NCI-H510A (cell line): Measurements from ENCODE around the gene MYPN.
A peak's percentile ranks its signal among the peaks of the same experiment; 100 is the strongest.
"Not testable (repeated sequence)": the region's sequence is repeated elsewhere in the genome, so short reads cannot be mapped to it uniquely, and the experiment has no call there.

Experiments used
- DNase-seq: peaks from one replicate; lab custom pipeline; 2025; lab: John Stamatoyannopoulos, UW

MYPN gene

DNA sequence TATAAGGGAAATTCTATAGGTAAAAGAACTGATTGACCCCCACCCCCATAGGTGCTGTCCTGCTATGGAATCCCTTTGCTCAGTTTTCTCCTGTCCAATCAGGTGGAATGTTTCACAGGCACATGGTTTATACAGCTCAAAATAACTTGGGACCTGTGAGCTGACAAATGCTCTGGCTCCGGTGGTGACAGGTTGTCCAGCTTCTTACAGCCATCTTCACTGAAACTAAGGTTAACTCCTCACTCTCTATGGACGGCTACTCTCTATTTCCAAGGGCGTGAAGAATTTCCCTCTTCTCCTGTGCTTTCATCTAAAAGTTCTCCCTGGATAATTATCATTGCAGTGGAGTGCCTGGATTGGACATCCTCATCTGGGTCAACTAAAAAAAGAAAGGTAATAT lies at the start of gene MYPN:
TSS of gene MYPN (plus strand) at position 158 of the 400 bp plus-strand sequence. CDS start 11,951 bp downstream, outside the sequence.
- no peak for DNase-seq

GRCh38 chr10:68067029-68067428 lies 42.3 kb upstream of the MYPN start:
- no peak for DNase-seq

DNA sequence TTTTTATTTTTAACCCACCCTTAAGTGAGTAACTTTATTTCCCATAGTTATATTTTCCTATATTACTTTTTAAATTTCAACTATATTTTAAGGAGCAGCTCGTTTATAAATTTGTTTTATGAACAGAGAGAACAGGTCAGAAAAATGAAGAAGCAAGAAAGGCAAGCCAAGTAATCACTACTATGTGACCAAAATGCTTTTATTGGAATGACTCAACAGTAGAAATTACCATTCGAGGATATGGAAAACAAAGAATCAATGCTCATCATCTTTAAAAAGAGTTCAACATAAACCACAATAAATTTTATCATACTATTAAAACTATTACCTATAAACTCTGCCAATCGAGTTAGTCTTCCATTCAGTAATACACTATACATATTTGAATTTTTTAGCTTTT lies 41.8 kb upstream of the MYPN start:
- DNase-seq: no peak

GRCh38 chr10:68073631-68074030 lies 35.7 kb upstream of the MYPN start:
- no peak for DNase-seq

GRCh38 chr10:68074031-68074774 lies 35.1 kb upstream of the MYPN start:
- no peak for DNase-seq

DNA sequence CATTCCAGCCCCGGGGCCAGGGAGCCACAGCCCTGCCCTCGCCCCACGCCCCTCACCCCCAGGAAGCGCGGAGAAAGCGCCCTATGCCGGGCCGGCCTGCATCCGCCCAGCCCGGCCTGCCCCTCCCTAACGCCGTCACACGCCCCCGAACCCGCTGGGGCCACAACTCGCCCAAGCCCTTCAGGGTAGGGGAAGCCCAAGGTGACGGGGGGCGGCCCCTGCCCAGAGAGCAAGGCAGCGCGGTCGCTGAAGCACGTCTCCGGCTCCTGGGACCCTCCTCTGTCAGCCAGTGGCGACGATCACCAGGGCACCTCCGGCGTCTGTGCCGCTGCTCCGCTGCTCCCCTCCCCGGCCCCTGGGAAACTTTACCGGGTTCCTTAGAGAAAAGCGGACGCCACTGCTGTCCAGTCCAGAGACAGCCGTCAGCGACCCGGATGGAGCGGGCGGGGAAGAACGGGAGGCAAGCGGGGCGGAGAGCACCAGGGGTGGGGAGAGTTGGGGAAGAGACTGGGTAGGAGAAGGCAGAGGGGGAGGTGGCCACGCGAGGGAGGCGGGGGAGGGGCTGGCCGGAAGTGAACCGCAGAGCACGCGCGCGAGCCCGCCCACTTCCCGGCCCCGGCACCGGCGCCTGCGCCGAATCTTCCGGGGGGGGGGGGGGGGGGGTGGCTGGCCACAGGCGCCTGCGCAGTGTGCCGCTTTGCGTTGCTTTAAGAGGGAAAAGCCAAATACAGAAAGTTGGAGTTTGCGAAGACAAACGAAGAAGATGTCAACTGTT lies 34.3 kb upstream of the MYPN start, which contains the start of gene HERC4:
TSS of gene HERC4 (minus strand) at position 509 of the 775 bp plus-strand sequence. CDS start 2,175 bp downstream, outside the sequence.
- peak; percentile 86 for DNase-seq

DNA sequence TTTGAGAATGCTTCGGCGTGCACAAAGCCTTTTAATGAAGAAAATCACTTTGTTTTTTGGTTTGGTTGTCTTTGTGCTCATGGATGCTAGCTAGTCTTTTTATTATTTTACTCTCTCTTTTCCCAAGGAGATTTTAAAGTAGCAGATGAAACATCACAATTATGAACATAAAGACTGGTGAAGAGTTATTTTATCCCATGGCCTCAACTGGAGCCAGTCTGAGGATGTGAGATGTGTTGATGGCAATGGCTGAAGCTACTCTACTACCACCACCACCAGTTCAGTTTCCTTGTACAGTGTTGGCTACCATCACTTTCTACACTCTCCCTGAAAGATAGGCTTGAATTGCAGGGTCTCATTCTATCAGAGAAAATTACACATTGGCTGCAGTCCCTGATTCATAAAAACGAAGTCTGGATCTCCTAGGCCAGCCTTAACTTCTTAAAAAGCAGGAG lies 33.7 kb upstream of the MYPN start:
- DNase-seq: no peak

DNA sequence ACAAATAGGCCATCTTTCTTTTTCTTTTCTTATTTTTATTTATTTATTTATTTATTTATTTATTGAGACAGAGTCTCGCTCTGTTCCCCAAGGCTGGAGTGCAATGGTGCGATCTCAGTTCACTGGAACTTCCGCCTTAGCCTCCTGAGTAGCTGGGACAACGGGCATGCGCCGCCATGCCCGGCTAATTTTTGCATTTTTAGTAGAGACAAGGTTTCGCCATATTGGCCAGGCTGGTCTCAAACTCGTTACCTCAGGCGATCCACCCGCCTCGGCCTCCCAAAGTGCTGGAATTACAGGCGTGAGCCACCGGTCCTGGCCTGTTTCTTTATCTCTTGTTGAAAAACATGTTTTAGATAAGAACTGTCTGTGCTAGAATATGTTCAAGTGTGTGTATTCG lies 33.2 kb upstream of the MYPN start:
- DNase-seq: not testable (repeated sequence)

DNA sequence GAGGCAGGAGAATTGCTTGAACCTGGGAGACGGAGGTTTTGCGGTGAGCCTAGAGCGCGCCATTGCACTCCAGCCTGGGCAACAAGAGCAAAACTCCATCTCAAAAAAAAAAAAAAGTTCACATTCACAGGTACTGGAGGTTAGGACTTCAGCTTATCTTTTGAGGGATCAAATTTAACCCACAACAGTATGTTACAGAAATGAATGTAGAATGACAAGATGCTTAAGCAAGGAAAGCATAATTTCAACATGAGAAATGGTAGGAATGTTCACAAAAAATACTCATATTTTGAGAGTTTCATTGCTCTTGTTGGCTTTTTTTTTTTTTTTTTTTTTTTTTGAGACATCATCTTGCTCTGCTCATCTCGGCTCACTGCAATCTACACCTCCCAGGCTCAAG lies 32.3 kb upstream of the MYPN start:
- no peak for DNase-seq

DNA sequence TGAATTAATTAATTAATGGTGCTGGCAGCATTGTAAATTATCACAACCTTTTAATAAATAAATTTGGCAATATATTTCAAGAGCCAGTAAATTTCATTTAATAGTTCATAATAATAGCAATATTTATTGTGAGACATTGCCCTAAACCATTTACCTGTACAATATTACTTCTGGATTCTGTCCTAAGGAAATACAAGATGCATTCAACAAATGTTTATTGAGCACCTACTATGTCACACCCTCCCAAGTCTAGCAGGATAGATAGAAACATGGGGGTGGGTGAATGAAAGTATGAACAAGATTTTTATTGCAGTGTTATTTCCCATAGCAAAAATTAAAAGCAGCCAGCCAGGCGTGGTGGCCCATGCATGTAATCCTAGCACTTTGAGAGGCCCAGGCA lies 29.9 kb upstream of the MYPN start:
- DNase-seq: no peak

- no peak for DNase-seq
Measured at GRCh38 chr10:68080853-68081431, 28.3 kb upstream of the MYPN start.

GRCh38 chr10:68081916-68082315 lies 27.4 kb upstream of the MYPN start:
- no peak for DNase-seq

GRCh38 chr10:68082872-68083271 lies 26.4 kb upstream of the MYPN start:
- DNase-seq: no peak

DNA sequence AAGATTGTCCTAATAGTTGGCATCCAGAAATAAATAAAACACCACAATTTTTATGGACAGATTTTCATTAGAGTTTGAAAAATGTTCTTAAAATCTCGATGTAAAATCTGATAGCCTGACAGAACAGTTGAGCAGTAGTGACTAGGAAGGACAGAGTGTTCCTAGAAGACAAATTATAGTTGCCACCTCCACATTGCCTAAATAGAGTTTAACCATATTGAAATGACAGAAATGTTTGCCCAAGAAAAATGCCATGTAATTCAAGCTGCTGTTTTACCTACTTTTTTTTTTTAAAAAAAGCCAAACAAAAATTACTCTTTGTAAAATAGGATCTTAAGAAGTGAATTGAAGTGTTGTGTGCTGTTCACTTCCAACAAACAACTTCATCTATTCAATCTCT lies 25.3 kb upstream of the MYPN start:
- no peak for DNase-seq

DNA sequence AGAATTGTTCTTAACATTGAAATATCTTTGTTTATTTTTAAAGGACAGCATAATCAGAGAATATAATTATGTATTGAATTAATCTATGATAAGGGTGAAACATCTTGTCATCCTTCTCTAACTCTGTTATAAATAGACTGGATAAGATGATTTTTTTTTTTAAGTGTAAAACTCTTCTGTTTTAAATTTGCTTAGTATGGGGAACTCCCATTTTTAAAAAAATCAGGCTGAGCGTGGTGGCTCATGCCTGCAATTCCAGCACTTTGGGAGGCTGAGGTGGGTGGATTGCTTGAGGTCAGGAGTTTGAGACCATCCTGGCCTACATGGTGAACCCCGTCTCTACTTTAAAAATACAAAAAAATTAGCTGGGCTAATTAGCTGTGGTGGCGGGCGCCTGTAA lies 24.8 kb upstream of the MYPN start:
- DNase-seq: no peak

GRCh38 chr10:68086011-68086410 lies 23.3 kb upstream of the MYPN start:
- DNase-seq: no peak

DNA sequence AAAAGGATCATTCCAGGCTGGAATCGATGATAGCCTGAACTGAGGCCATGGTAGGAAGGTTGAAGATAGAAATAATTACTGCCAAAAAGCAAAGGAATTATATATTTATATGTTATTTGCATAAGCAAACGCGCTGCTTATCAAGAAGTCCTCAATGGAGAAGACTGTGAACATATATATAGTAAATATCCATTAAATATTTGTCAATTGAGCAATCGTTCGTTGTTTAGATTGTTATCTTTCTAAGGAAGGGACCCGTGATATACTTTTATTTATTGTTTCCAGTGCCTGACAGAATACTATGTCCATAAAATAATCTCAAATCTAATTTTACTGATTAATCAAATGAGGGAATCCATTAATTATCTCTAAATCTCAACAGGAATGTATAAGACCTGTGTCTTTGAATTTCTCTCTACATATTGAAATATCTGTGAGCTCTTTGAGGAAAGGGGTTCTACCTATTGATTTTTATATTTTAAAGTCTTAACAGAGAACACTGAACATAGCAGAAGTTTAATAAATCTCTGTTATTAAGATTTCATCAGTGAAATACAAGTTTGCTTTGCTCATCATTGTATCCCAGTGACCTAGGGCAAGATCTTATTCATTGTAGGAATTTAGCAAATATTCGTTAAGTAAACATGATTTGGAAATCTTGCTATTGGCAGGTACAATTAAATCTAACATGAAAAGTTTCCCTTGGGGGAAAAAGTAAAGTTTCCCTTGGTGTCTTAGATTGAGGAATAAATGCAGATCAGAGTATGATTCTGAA lies 22.2 kb upstream of the MYPN start:
- DNase-seq: no peak

DNA sequence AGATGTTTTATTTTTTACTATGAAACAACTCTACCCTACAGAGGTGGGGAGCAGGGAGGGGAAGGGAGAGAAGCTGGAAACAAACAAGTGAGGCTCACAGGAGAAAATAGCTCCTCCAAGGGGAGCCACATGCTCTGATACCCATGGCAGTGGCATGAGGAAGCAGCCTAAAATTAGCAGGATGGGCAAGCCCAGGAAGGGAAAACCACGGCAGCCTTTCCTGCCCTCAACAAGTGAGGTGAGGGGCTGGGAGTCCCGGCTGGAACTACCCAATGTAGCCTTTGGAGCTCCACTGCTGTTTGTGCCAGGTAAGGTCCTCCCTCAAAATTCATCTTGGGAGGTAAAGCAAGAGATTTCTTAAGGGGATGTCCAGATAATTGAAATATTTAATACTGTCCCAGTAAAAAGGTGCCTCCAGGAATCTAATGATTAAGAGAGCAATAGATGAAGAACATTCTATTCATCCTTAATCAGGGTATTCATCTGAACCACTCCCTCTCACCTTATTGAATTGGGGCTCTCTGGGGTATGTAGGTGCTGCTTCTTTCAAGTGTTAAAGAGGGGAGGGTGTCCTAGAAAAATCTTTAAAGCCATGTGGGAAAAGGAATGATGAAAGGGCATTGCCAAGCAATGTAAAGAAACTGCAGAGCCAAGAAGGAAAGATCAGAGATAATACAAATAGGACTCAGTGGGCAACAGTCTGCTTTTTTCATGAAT lies 21.4 kb upstream of the MYPN start:
- DNase-seq: no peak

DNA sequence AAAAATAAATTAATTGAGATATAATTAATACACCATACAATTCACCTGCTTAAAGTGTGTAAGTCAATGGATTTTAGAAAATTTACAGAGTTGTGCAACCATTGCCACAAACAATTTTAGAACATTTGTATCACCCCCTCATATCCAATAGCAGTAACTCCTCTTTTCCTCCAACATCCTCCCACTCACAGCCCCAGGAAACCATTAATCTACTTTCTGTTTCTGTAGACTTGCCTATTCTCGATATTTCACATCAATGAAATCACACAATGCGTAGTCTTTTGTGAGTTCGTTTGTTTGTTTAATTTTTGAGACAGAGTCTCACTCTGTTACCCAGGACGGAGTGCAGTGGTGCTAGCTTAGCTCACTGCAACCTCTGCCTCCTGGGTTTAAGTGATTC lies 20.5 kb upstream of the MYPN start:
- no peak for DNase-seq

GRCh38 chr10:68090586-68090985 lies 18.7 kb upstream of the MYPN start:
- DNase-seq: no peak

DNA sequence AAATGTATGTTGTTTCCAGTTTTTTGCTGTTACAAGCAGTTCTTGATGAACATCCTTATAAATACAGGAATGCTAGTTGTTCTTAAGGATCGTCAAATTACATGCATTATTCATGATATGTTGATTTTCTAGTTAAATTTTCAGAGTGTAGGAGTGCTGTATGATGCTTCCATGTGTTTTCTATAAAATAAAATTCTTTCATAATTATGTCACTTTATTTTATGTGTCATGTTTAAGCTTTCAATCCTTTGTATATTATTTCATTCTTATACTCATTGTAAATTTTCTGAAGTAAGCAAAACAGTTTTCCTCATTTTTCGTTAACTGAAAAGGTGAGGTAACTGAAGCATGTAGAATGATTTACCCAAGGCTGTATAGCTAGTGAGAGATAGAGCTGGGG lies 16.8 kb upstream of the MYPN start:
- DNase-seq: no peak
